DOHH2 (cell line): Measurements from ENCODE around the gene CHRDL1.

Experiments used
- EZH2phosphoT487 ChIP-seq: fragments of 200-600 bp; sonication (generic); IDR thresholded peaks from 2 replicates; pipeline ENCODE4 v1.6.1; 2017; ENCODE audit warnings: borderline replicate concordance, mild to moderate bottlenecking, antibody characterized with exemption, low read length, moderate library complexity, mixed read lengths
- TF ChIP-seq, protein P1 (sequence below): fragments of 200-600 bp; sonication (generic); IDR thresholded peaks from one replicate; pipeline ENCODE4 v1.5.1; 2014; ENCODE audit warnings: antibody characterized with exemption, mild to moderate bottlenecking, low read depth, low read length; ENCODE audit not compliant: poor library complexity, severe bottlenecking

DNA sequence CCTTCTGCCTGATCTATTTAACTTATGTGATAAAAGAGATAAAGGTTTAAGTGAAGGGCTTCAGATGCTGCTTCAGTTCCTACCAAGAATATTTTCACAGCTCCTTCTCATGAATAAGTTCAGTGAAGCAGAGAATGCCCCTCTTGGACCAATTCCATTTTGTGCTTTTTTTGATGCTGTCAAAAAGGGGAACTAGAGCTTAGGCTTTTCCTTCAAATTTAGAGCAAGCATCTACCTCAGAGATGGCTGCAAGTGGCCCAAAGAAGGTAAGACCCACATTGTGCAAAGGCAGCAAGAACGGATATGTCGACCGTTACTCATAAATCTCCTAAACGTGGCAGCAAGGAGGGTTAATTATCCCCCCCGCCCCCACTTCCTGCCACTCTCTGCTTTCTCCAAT lies 4.5 kb downstream of the CHRDL1 start:
- TF ChIP-seq, protein P1, sequence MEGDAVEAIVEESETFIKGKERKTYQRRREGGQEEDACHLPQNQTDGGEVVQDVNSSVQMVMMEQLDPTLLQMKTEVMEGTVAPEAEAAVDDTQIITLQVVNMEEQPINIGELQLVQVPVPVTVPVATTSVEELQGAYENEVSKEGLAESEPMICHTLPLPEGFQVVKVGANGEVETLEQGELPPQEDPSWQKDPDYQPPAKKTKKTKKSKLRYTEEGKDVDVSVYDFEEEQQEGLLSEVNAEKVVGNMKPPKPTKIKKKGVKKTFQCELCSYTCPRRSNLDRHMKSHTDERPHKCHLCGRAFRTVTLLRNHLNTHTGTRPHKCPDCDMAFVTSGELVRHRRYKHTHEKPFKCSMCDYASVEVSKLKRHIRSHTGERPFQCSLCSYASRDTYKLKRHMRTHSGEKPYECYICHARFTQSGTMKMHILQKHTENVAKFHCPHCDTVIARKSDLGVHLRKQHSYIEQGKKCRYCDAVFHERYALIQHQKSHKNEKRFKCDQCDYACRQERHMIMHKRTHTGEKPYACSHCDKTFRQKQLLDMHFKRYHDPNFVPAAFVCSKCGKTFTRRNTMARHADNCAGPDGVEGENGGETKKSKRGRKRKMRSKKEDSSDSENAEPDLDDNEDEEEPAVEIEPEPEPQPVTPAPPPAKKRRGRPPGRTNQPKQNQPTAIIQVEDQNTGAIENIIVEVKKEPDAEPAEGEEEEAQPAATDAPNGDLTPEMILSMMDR, result no peak
- TF ChIP-seq EZH2phosphoT487, result no peak
